Measurements from ENCODE around the gene HSPB1. TPM values are rescaled to one million over a fixed set of nuclear protein-coding genes. Genes with fewer than 3 reads are reported as not detected.

Gene HSPB1
- total and polyA plus RNA-seq, 11 donors: 822 to 5,278 (median 2,076) TPM

GRCh38 chr7:76259124-76260093, 43.1 kb upstream of the HSPB1 start:
- Histone ChIP-seq H3K27me3 (peaks cover 8 to 31% (median 27%) of the 10 kb centered on the region in 9 donors), H3K27ac (no peak overlapping the region), H3K9me3 (no peaks in the 10 kb centered on the region), H3K4me1 (peaks cover 0 to 9% (median 3%) of the 10 kb centered on the region in 12 donors), H3K4me3 (peak overlapping the region in 11 of 12 donors; percentile 5 to 42 (median 28)), H3K36me3 (no peaks in the 10 kb centered on the region)
- intact Hi-C loops (cut with DNase I): loop anchor here in 5 of 10 donors (5.0 to 10.0 kb wide), 2 partner anchors 75 to 82 kb away; no protein-coding TSS in a partner anchor
- DNase-seq (no peak), ATAC-seq (no peak)
- WGBS, 4 donors: 14 to 27% (median 19%) methylated on average over 25 to 50 of the region's 50 CpGs
- TF ChIP-seq CTCF (IDR thresholded peaks at IDR 0.05) (no peak), POLR2A (IDR thresholded peaks at IDR 0.05) (no peak)

DNA sequence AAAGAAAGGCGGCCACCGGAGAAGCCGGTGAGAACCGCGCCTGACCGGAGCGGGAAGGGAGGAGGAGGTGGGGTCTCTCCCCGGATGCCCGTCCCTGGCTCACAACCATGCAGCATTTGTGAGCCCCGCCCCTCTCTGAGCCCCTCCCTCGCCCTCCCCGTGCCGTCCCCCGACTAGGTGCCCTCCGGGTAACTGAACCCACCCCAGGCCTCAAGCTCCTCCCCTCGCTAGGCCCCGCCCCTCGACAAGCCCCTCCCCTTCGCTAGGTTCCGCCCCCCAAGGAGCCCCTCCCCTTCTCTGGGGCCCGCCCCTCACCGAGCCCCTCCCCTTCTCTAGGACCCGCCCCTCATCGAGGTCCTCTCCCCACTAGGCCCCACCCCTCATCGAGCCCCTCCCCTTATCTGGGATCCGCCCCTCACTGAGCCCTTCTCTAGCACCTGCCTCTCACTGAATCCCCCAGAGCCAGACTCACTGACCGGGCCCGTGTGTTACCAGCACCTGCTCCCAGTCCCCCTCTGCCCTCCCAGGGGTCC, 42.2 kb upstream of the HSPB1 start:
- 2 to 7% (median 5%) methylated on average over 16 to 28 of the region's 28 CpGs for WGBS, 4 donors
- TF ChIP-seq CTCF (IDR thresholded peaks at IDR 0.05): no peak
- TF ChIP-seq POLR2A (IDR thresholded peaks at IDR 0.05): no peak
- Histone ChIP-seq H3K27ac (no peak overlapping the region), H3K4me1 (peaks cover 0 to 9% (median 3%) of the 10 kb centered on the region in 12 donors), H3K9me3 (no peaks in the 10 kb centered on the region), H3K4me3 (peak overlapping the region in 11 of 12 donors; percentile 5 to 42 (median 28)), H3K27me3 (peaks cover 8 to 31% (median 27%) of the 10 kb centered on the region in 9 donors), H3K36me3 (no peaks in the 10 kb centered on the region)
- intact Hi-C loops (cut with DNase I): loop anchor here in 5 of 10 donors (5.0 to 10.0 kb wide), 2 partner anchors 75 to 83 kb away; no protein-coding TSS in a partner anchor
- ATAC-seq (peak in 1 of 4 donors; percentile 40), DNase-seq (no peak)

DNA sequence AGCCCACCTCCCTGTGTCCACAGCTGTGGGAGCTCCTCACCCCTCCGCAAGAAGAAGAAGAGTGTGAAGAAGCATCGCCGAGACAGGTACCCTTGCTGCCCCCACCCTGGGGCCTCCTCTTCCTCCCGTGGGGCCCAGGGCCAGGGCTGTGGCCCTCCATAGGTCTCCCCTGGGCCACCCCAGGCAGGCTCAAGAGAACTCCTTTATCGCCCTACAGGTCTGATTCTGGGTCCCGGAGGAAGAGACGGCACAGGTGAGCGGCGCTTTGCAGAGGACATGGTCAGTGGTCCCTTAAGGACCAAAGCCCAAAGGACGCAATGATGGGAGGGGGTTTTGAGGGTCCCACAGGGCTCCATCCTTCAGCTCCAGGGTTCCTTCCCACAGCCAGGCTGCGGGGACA, 41.1 kb upstream of the HSPB1 start:
- no peaks in the 10 kb centered on the region for H3K9me3 ChIP-seq
- no peak overlapping the region for H3K27ac ChIP-seq
- no peaks in the 10 kb centered on the region for H3K36me3 ChIP-seq
- no peak overlapping the region for H3K4me3 ChIP-seq
- DNase-seq: no peak
- intact Hi-C loops (cut with DNase I): loop anchor here in 5 of 10 donors (5.0 to 10.0 kb wide), 2 partner anchors 77 to 84 kb away; no protein-coding TSS in a partner anchor
- 85 to 89% (median 88%) methylated on average over 8 to 11 of the region's 11 CpGs for WGBS, 4 donors
- no peak for ATAC-seq
- H3K4me1 ChIP-seq: peaks cover 0 to 9% (median 3%) of the 10 kb centered on the region in 12 donors
- no peak for TF ChIP-seq CTCF (IDR thresholded peaks at IDR 0.05)
- no peak for TF ChIP-seq POLR2A (IDR thresholded peaks at IDR 0.05)
- peaks cover 8 to 31% (median 27%) of the 10 kb centered on the region in 9 donors for H3K27me3 ChIP-seq

- H3K4me3 ChIP-seq: no peak overlapping the region
- WGBS, 4 donors: 55 to 73% (median 59%) methylated on average over 4 of the region's 4 CpGs
- peaks cover 0 to 12% (median 5%) of the 10 kb centered on the region in 12 donors for H3K4me1 ChIP-seq
- H3K27ac ChIP-seq: no peak overlapping the region
- H3K27me3 ChIP-seq: peaks cover 12 to 35% (median 31%) of the 10 kb centered on the region in 9 donors
- TF ChIP-seq POLR2A (IDR thresholded peaks at IDR 0.05): no peak
- no peak for TF ChIP-seq CTCF (IDR thresholded peaks at IDR 0.05)
- H3K36me3 ChIP-seq: no peaks in the 10 kb centered on the region
- intact Hi-C loops (cut with DNase I): loop anchor here in 8 of 10 donors (2.0 to 10.0 kb wide), 3 partner anchors 77 to 85 kb away; no protein-coding TSS in a partner anchor
- H3K9me3 ChIP-seq: no peaks in the 10 kb centered on the region
- no peak for DNase-seq
- ATAC-seq: no peak
Measured at GRCh38 chr7:76261931-76262330, 40.5 kb upstream of the HSPB1 start.
